ENCODE results near the gene M1AP. TPM values are rescaled to one million over a fixed set of nuclear protein-coding genes. Genes with fewer than 3 reads are reported as not detected.

M1AP gene
- total and polyA plus RNA-seq, 2 of the 8 experiments (the other 6 are each of a cell fraction or from before 2014, with no cell fraction given): 4.8 TPM

DNA sequence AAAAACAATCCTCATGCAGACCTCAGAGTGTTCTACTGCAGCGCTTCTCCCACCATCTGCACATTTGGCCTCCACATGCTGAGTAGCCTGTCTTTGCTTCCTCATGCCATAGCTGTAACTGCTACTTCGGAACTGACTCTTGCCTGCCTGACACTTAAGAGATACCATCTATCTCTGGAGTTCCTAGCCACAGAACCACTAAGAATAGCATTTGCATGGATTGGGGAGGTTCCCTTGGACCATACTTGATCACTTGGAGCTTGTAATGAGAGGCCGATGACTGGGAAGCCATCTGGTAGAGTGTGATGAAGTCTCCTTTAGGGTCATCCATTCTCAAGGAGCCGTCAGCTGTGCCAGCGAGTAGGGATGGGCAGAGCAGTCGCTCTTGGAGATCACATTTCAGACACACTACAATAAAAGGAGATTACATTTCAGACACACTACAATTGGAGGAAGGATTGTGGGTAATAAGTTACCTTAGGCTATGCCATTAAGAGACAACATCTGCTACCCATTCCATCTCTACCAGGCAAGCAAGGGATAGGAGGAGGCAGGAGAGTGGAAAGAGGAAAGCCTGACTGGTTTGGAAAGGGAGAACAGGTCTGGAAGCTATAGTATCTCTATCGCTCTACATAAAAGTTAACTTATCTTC, 71.8 kb downstream of the M1AP start (continued):
- TF ChIP-seq SP2 (IDR thresholded peaks at IDR 0.05; ENCODE audit: low read length) (no peak), SIN3A (conservative IDR thresholded peaks at IDR 0.05 in 1 of 2, IDR thresholded peaks at IDR 0.05 in 1 of 2; ENCODE audit: low read depth in 1 of 2, low read length in 2 of 2) (no peak), SP1 (IDR thresholded peaks at IDR 0.05; ENCODE audit: low read depth, low read length) (no peak)
